ENCODE measurements around the gene PER3. TPM values are rescaled to one million over a fixed set of nuclear protein-coding genes. Genes with fewer than 3 reads are reported as not detected.

PER3 gene
- total RNA-seq, 4 donors from 2014 or later: 9.2 to 46.0 (median 19.1) TPM

- H3K36me3 ChIP-seq: peaks cover 44% of the 10 kb centered on the region
- WGBS: 94% methylated on average over 2 of the region's 2 CpGs
- no peaks in the 10 kb centered on the region for H3K9me3 ChIP-seq
- DNase-seq (ENCODE audit: low spot score in 2 of 2): no peak
- H3K4me1 ChIP-seq: no peaks in the 10 kb centered on the region
- no peaks in the 10 kb centered on the region for H3K27me3 ChIP-seq
- TF ChIP-seq POLR2AphosphoS5 (IDR thresholded peaks at IDR 0.05) (no peak), POLR2A (IDR thresholded peaks at IDR 0.05) (no peak), CTCF (IDR thresholded peaks at IDR 0.05) (no peak), EP300 (IDR thresholded peaks at IDR 0.05) (no peak)
- H3K4me3 ChIP-seq: no peak overlapping the region
- no peak overlapping the region for H3K27ac ChIP-seq
These were observed 61.7 kb downstream of the PER3 start for GRCh38 chr1:7845761-7846160.

- H3K4me3 ChIP-seq: no peak overlapping the region
- WGBS: 92% methylated on average over 7 of the region's 7 CpGs
- H3K9me3 ChIP-seq: no peaks in the 10 kb centered on the region
- no peaks in the 10 kb centered on the region for H3K27me3 ChIP-seq
- peaks cover 36% of the 10 kb centered on the region for H3K36me3 ChIP-seq
- DNase-seq (ENCODE audit: low spot score in 2 of 2): no peak
- no peak overlapping the region for H3K27ac ChIP-seq
- H3K4me1 ChIP-seq: no peaks in the 10 kb centered on the region
- TF ChIP-seq POLR2AphosphoS5 (IDR thresholded peaks at IDR 0.05) (no peak), CTCF (IDR thresholded peaks at IDR 0.05) (no peak), EP300 (IDR thresholded peaks at IDR 0.05) (no peak), POLR2A (IDR thresholded peaks at IDR 0.05) (no peak)
These were observed 62.6 kb downstream of the PER3 start for GRCh38 chr1:7846656-7847055.

GRCh38 chr1:7847599-7847998, 63.5 kb downstream of the PER3 start:
- Histone ChIP-seq H3K36me3 (peaks cover 27% of the 10 kb centered on the region), H3K4me3 (no peak overlapping the region)

DNA sequence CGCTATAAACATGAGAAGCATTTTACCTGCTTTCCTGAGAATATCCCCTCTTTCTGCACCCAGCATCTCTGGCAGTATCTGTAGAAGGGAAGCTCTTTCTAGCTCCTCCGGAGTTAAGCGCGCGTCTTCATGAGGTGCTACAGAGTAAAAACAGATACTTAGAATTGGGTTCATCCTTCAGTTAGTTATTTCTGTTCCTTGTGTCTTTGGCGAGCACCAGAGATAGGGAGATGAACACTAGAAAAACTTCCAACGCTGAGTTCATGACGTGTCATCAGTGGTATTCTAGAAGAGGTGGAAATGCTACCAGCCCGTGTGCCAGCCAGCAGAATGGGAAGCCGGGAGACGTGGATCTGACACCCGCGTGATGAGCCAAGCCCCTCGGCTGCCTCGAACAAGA, 66.7 kb downstream of the PER3 start:
- Histone ChIP-seq H3K27ac (no peak overlapping the region), H3K27me3 (no peaks in the 10 kb centered on the region), H3K4me1 (no peaks in the 10 kb centered on the region), H3K4me3 (no peak overlapping the region), H3K9me3 (no peaks in the 10 kb centered on the region), H3K36me3 (peaks cover 4% of the 10 kb centered on the region)
- no peak for TF ChIP-seq POLR2AphosphoS5 (IDR thresholded peaks at IDR 0.05)
- TF ChIP-seq EP300 (IDR thresholded peaks at IDR 0.05): no peak
- TF ChIP-seq CTCF (IDR thresholded peaks at IDR 0.05): no peak
- no peak for TF ChIP-seq POLR2A (IDR thresholded peaks at IDR 0.05)
- no peak for DNase-seq (ENCODE audit: low spot score in 2 of 2)
- 89% methylated on average over 15 of the region's 15 CpGs for WGBS

More at GRCh38 chr1:7847599-7847998, 63.5 kb downstream of the PER3 start:
- TF ChIP-seq POLR2A (IDR thresholded peaks at IDR 0.05) (no peak), POLR2AphosphoS5 (IDR thresholded peaks at IDR 0.05) (no peak), CTCF (IDR thresholded peaks at IDR 0.05) (no peak), EP300 (IDR thresholded peaks at IDR 0.05) (no peak)
- DNase-seq (ENCODE audit: low spot score in 2 of 2): no peak
- 53% methylated on average over 4 of the region's 4 CpGs for whole genome bisulfite sequencing
- H3K9me3 ChIP-seq: no peaks in the 10 kb centered on the region
- H3K27ac ChIP-seq: no peak overlapping the region
- no peaks in the 10 kb centered on the region for H3K4me1 ChIP-seq
- no peaks in the 10 kb centered on the region for H3K27me3 ChIP-seq

GRCh38 chr1:7852804-7853683, 69.0 kb downstream of the PER3 start, which contains the start of gene UTS2:
TSS of gene UTS2 (minus strand) at chr1:7853065. CDS start at chr1:7853003, 62 bp downstream.
- Histone ChIP-seq H3K27me3 (no peaks in the 10 kb centered on the region), H3K27ac (no peak within 1 kb of the TSS), H3K9me3 (no peaks in the 10 kb centered on the region), H3K4me3 (no peak within 1 kb of the TSS), H3K4me1 (no peaks in the 10 kb centered on the region), H3K36me3 (no peaks in the 10 kb centered on the region)
- DNase-seq (ENCODE audit: low spot score in 2 of 2): no peak
- TF ChIP-seq EP300 (IDR thresholded peaks at IDR 0.05) (no peak), POLR2AphosphoS5 (IDR thresholded peaks at IDR 0.05) (no peak), POLR2A (IDR thresholded peaks at IDR 0.05) (no peak), CTCF (IDR thresholded peaks at IDR 0.05) (no peak)
- 65% methylated on average over 10 of the region's 10 CpGs for WGBS
